ENCODE results near the gene RPL10A. TPM values are rescaled to one million over a fixed set of nuclear protein-coding genes. Genes with fewer than 3 reads are reported as not detected.

The RPL10A gene
- total RNA-seq, result 100 to 1,000 TPM; 571 to 831 TPM

DNA sequence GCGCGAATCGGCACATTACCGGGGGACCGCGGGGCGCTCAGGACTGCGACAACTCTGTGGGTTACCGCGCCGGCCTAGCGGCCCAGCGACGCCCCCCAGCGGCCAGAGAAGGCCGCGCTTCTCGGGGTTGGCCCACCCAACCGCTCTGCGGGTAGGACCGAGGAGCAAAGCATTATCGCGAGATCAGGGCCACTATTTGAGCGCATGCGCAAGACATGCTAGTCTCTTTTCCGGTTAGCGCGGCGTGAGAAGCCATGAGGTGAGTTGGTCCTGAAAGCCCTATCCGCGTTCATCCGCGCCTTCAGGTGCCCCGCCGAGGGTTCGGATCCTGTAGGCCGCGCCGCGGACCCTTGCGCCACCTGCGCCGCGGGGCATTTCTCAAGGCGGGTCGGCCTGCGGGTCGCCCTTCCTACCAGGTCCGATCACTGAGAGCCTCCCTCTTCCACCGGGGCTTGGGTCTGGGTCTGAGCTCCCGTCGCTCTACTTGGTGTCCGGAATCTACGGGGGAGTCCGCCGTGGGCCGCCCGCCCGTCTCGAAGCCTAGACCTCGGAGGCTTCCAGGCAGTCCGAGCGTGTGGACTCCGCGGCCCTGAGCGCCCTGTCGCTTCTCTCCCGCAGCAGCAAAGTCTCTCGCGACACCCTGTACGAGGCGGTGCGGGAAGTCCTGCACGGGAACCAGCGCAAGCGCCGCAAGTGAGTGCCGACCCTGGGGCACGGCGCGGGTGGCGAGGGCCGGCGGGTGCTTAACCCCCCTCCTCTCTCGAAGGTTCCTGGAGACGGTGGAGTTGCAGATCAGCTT lies at the start of gene RPL10A:
Gene RPL10A, plus strand, starts transcription at position 221 of the 799 bp plus-strand sequence. Its CDS starts 34 bp downstream, at position 255.
- Histone ChIP-seq H3K4me1 (peaks cover 0 to 34% of the 10 kb centered on the region in 2 donors), H3K27ac (peak within 1 kb of the TSS; percentile 87 to 88)

DNA sequence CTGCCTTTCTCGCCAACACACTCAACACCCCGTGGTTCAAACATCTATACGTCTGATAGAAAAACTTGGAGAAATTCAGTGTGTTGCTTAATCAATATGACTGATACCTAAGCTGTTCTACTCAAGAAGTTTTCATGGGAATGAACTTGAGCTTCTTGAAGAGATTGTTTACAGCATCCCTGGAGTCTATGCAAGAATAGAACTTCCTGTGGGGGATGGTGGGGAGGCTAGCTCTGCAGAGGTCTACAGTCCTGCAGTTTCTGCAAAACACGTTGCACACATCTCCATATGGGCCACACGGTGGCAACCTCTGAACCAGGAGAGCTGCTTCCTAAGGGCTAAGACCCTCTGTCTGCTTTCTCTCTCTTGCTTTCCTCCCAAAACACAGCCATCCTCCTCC lies 48.8 kb upstream of the RPL10A start:
- H3K27ac ChIP-seq, result no peak overlapping the region
- peaks cover 0 to 13% of the 10 kb centered on the region in 2 donors for H3K4me1 ChIP-seq
- peaks cover 18% of the 10 kb centered on the region for H3K36me3 ChIP-seq

More for the DNA sequence above, at the start of gene RPL10A:
- peak within 1 kb of the TSS; percentile 77 to 80 for H3K4me3 ChIP-seq
- no peaks in the 10 kb centered on the region for H3K27me3 ChIP-seq
- TF ChIP-seq, protein P1, sequence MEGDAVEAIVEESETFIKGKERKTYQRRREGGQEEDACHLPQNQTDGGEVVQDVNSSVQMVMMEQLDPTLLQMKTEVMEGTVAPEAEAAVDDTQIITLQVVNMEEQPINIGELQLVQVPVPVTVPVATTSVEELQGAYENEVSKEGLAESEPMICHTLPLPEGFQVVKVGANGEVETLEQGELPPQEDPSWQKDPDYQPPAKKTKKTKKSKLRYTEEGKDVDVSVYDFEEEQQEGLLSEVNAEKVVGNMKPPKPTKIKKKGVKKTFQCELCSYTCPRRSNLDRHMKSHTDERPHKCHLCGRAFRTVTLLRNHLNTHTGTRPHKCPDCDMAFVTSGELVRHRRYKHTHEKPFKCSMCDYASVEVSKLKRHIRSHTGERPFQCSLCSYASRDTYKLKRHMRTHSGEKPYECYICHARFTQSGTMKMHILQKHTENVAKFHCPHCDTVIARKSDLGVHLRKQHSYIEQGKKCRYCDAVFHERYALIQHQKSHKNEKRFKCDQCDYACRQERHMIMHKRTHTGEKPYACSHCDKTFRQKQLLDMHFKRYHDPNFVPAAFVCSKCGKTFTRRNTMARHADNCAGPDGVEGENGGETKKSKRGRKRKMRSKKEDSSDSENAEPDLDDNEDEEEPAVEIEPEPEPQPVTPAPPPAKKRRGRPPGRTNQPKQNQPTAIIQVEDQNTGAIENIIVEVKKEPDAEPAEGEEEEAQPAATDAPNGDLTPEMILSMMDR (IDR thresholded peaks at IDR 0.05), result peak; percentile 90 to 96
- DNase-seq (ENCODE audit: low spot score), result peak; percentile 95
- no peaks in the 10 kb centered on the region for H3K9me3 ChIP-seq
- H3K36me3 ChIP-seq, result peaks cover 36% of the 10 kb centered on the region

GRCh38 chr6:35419961-35420360 lies 48.2 kb upstream of the RPL10A start:
- H3K36me3 ChIP-seq, result peaks cover 23% of the 10 kb centered on the region
- DNase-seq (ENCODE audit: low spot score), result no peak
- TF ChIP-seq, protein P1 (IDR thresholded peaks at IDR 0.05), result no peak
- H3K27ac ChIP-seq, result no peak overlapping the region
- peaks cover 0 to 8% of the 10 kb centered on the region in 2 donors for H3K4me1 ChIP-seq
- no peak overlapping the region for H3K4me3 ChIP-seq
- H3K9me3 ChIP-seq, result no peaks in the 10 kb centered on the region
- no peaks in the 10 kb centered on the region for H3K27me3 ChIP-seq

More for the DNA sequence above, 48.8 kb upstream of the RPL10A start:
- Histone ChIP-seq H3K27me3 (no peaks in the 10 kb centered on the region), H3K9me3 (no peaks in the 10 kb centered on the region), H3K4me3 (no peak overlapping the region)
- no peak for DNase-seq (ENCODE audit: low spot score)
- TF ChIP-seq, protein P1 (IDR thresholded peaks at IDR 0.05), result no peak

GRCh38 chr6:35425284-35425683 lies 42.9 kb upstream of the RPL10A start:
- Histone ChIP-seq H3K36me3 (peaks cover 40% of the 10 kb centered on the region), H3K4me3 (no peak overlapping the region), H3K4me1 (no peaks in the 10 kb centered on the region), H3K27ac (no peak overlapping the region), H3K9me3 (peaks cover 0 to 10% of the 10 kb centered on the region in 2 donors), H3K27me3 (no peaks in the 10 kb centered on the region)
- TF ChIP-seq, protein P1 (IDR thresholded peaks at IDR 0.05), result no peak
- DNase-seq (ENCODE audit: low spot score), result no peak

- Histone ChIP-seq H3K36me3 (peaks cover 40% of the 10 kb centered on the region), H3K27ac (no peak overlapping the region), H3K4me1 (no peaks in the 10 kb centered on the region), H3K4me3 (no peak overlapping the region), H3K9me3 (peaks cover 0 to 10% of the 10 kb centered on the region in 2 donors), H3K27me3 (no peaks in the 10 kb centered on the region)
- TF ChIP-seq, protein P1 (IDR thresholded peaks at IDR 0.05), result no peak
- DNase-seq (ENCODE audit: low spot score), result no peak
These were observed 42.1 kb upstream of the RPL10A start for GRCh38 chr6:35426074-35426473.
